HCT116 (cell line): ENCODE results near the gene DMXL1.

ENCODE experiments used
- CTCF ChIP-seq, 3 experiments: fragments of 200-600 bp in 1 of 3; sonication (generic) in 1 of 3; IDR thresholded peaks in 2 of 3; conservative IDR thresholded peaks in 1 of 3; 2 replicates each; pipeline ENCODE4 v1.5.1; 2012 to 2017; ENCODE audit warnings: low read depth in 2 of 3, low read length in 2 of 3, antibody characterized with exemption in 1 of 3, borderline replicate concordance in 1 of 3, control low read depth in 1 of 3, mild to moderate bottlenecking in 1 of 3, mixed read lengths in 1 of 3, mixed run types in 1 of 3, moderate library complexity in 1 of 3; ENCODE audit not compliant: insufficient read depth in 1 of 3
- EZH2 ChIP-seq: fragments of 200-600 bp; sonication (generic); IDR thresholded peaks from 2 replicates; pipeline ENCODE4 v1.6.1; 2017; ENCODE audit warnings: antibody characterized with exemption, mixed run types
- FOSL1 ChIP-seq: IDR thresholded peaks from 2 replicates; pipeline ENCODE4 v1.6.1; 2012; ENCODE audit warnings: low read depth
- POLR2A ChIP-seq: IDR thresholded peaks from 2 replicates; pipeline ENCODE4 v1.7.0; 2011; ENCODE audit warnings: borderline replicate concordance; ENCODE audit not compliant: insufficient read depth, insufficient read length; ENCODE audit errors: extremely low read depth
- POLR2AphosphoS5 ChIP-seq: IDR thresholded peaks from 2 replicates; pipeline ENCODE4 v1.6.1; 2011; ENCODE audit warnings: mild to moderate bottlenecking, low read depth, low read length, moderate library complexity
- REST ChIP-seq: IDR thresholded peaks from 2 replicates; pipeline ENCODE4 v1.6.1; 2012; ENCODE audit warnings: low read depth
- ZFX ChIP-seq: fragments of 450-650 bp; IDR thresholded peaks from 2 replicates; pipeline ENCODE4 v1.6.1; 2017
- ZNF274 ChIP-seq: fragments of 200-500 bp; sonication (Bioruptor generic); IDR thresholded peaks from 2 replicates; pipeline ENCODE4 v1.6.1; 2014; ENCODE audit warnings: mild to moderate bottlenecking, low read depth, low read length, inconsistent platforms

DNA sequence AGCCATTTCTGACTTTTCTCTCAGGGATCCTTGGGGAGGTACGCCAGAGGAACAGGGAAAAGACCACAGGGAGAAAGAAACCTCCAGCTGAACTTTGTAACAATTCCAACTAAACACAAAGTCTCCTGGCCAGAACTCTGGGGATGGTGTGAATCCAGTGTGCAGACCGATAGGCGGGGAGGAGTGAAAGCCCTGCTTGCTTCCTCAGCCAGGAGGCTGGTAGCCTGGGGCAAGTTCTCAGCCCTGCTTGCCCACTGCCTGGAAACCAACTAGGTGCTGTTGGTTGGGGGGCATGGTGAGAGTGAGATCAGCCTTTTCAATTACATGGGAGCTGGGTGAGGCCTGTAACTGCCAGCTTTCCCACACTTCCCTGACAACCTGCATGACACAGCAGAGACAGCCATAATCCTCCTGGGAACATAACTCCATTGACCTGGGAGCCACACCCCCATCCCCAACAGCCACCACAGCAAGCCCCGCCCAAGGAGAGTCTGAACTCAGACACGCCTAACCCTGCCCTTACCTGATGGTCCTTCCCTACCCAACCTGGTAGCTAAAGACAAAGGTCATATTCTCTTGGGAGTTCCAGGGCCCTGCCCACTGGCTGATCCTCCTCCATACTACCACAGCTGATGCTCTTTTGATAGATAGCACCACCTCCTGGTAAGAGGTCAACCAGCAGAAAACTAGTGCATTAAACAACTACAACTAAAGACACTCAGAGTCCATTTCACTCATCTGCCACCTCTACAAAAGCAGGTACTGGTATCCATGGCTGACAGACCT is 184.9 kb downstream of the DMXL1 start:
- TF ChIP-seq POLR2A, result no peak
- TF ChIP-seq POLR2AphosphoS5, result no peak
- no peak for TF ChIP-seq ZNF274
- TF ChIP-seq CTCF (IDR thresholded peaks at IDR 0.05 in 2 of 3, conservative IDR thresholded peaks at IDR 0.05 in 1 of 3; ENCODE audit: borderline replicate concordance in 1 of 3, insufficient read depth in 1 of 3, low read depth in 2 of 3, low read length in 2 of 3), result peak; percentile 36 to 48 (median 43); a peak in 4 of 6 replicates
- no peak for TF ChIP-seq ZFX
- TF ChIP-seq EZH2, result no peak
- no peak for TF ChIP-seq REST
- TF ChIP-seq FOSL1, result no peak
